Measurements from ENCODE around the gene CACUL1.

The CACUL1 gene

GRCh38 chr10:118734475-118734874 is 20.3 kb downstream of the CACUL1 start:
- TF ChIP-seq CTCF (IDR thresholded peaks at IDR 0.05) = peak; percentile 47; the same call in 1 of the 2 replicates

- TF ChIP-seq CTCF (IDR thresholded peaks at IDR 0.05) = no peak
These were observed 22.3 kb downstream of the CACUL1 start for GRCh38 chr10:118732245-118733165.

GRCh38 chr10:118730756-118731456 is 23.9 kb downstream of the CACUL1 start:
- TF ChIP-seq CTCF (IDR thresholded peaks at IDR 0.05) = no peak

- TF ChIP-seq CTCF (IDR thresholded peaks at IDR 0.05) = no peak
These were observed 25.0 kb downstream of the CACUL1 start for GRCh38 chr10:118729641-118730258.

- TF ChIP-seq CTCF (IDR thresholded peaks at IDR 0.05) = no peak
These were observed 25.6 kb downstream of the CACUL1 start for GRCh38 chr10:118729200-118729599.

GRCh38 chr10:118725886-118726500 is 28.8 kb downstream of the CACUL1 start:
- TF ChIP-seq CTCF (IDR thresholded peaks at IDR 0.05) = no peak

GRCh38 chr10:118723466-118723865 is 31.3 kb downstream of the CACUL1 start:
- no peak for TF ChIP-seq CTCF (IDR thresholded peaks at IDR 0.05)
